PFSK-1 (cell line): ENCODE data around the gene SH3D21.

Source experiments
- FOXP2 ChIP-seq: optimal IDR thresholded peaks from 2 replicates; pipeline ENCODE3; 2011; ENCODE audit warnings: borderline replicate concordance, control low read depth, inconsistent platforms; ENCODE audit not compliant: insufficient read depth; ENCODE audit errors: extremely low read length, extremely low read depth
- POLR2AphosphoS5 ChIP-seq: IDR thresholded peaks from 2 replicates; pipeline ENCODE4 v1.6.1; 2012; ENCODE audit warnings: low read depth, mild to moderate bottlenecking, control low read depth, low read length, moderate library complexity
- SIN3A ChIP-seq: IDR thresholded peaks from 2 replicates; pipeline ENCODE4 v1.6.1; 2012; ENCODE audit warnings: mild to moderate bottlenecking, low read length, moderate library complexity, borderline replicate concordance; ENCODE audit not compliant: insufficient read depth
- TAF1 ChIP-seq: IDR thresholded peaks from 2 replicates; pipeline ENCODE4 v1.6.1; 2012; ENCODE audit warnings: low read length, control low read depth, borderline replicate concordance; ENCODE audit not compliant: insufficient read depth
- TF ChIP-seq, protein P1 (sequence below), 2 experiments: IDR thresholded peaks; 2 replicates each; pipeline versions ENCODE4 v1.6.1 to v1.8.0; 2011 to 2012; ENCODE audit warnings: low read depth in 2 of 2, low read length in 2 of 2, control low read depth in 1 of 2, inconsistent platforms in 1 of 2, mild to moderate bottlenecking in 1 of 2, moderate library complexity in 1 of 2; ENCODE audit not compliant: insufficient read depth in 1 of 2

The SH3D21 gene

DNA sequence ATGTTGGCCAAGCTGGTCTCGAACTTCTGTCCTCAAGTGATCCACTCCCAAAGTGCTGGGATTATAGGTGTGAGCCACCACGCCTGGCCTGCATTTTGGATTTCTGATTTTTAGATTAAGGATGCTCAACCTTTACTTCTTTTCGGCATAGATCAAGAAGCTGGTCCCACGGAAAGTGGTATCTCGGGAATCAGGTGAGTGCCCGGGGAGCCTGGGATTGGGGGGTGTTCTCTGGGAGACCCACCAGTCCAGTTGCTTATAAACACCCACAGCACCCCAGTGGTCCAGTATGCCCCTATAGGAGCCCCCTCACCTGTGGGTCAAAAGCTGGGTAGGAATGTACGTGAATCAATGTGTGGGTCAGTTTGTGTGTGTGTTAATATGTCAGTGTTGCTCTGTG is 3.2 kb downstream of the SH3D21 start:
- TF ChIP-seq SIN3A (no peak), TAF1 (no peak), FOXP2 (no peak), POLR2AphosphoS5 (no peak)
- TF ChIP-seq, protein P1, sequence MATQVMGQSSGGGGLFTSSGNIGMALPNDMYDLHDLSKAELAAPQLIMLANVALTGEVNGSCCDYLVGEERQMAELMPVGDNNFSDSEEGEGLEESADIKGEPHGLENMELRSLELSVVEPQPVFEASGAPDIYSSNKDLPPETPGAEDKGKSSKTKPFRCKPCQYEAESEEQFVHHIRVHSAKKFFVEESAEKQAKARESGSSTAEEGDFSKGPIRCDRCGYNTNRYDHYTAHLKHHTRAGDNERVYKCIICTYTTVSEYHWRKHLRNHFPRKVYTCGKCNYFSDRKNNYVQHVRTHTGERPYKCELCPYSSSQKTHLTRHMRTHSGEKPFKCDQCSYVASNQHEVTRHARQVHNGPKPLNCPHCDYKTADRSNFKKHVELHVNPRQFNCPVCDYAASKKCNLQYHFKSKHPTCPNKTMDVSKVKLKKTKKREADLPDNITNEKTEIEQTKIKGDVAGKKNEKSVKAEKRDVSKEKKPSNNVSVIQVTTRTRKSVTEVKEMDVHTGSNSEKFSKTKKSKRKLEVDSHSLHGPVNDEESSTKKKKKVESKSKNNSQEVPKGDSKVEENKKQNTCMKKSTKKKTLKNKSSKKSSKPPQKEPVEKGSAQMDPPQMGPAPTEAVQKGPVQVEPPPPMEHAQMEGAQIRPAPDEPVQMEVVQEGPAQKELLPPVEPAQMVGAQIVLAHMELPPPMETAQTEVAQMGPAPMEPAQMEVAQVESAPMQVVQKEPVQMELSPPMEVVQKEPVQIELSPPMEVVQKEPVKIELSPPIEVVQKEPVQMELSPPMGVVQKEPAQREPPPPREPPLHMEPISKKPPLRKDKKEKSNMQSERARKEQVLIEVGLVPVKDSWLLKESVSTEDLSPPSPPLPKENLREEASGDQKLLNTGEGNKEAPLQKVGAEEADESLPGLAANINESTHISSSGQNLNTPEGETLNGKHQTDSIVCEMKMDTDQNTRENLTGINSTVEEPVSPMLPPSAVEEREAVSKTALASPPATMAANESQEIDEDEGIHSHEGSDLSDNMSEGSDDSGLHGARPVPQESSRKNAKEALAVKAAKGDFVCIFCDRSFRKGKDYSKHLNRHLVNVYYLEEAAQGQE (IDR thresholded peaks at IDR 0.05; ENCODE audit: insufficient read depth in 1 of 2, low read depth in 2 of 2, low read length in 2 of 2): no peak

DNA sequence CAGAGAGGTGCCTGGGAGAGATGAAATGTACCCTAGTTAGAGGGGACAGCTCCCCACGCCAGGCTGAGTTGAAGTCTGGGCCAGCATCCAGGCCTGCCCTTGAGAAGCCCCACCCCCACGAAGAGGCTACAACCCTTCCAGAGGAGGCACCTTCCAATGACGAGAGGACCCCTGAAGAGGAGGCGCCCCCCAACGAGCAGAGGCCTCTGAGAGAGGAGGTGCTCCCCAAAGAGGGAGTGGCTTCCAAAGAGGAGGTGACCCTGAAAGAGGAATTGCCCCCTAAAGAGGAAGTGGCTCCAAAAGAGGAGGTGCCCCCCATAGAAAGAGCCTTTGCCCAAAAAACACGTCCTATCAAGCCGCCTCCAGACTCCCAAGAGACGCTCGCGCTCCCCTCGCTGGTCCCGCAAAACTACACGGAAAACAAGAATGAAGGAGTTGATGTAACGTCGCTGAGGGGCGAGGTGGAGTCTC is 14.2 kb downstream of the SH3D21 start:
- TF ChIP-seq POLR2AphosphoS5 (no peak), TAF1 (no peak), SIN3A (no peak), FOXP2 (no peak)
- TF ChIP-seq, protein P1 (IDR thresholded peaks at IDR 0.05; ENCODE audit: insufficient read depth in 1 of 2, low read depth in 2 of 2, low read length in 2 of 2): no peak

- TF ChIP-seq FOXP2 (no peak), SIN3A (no peak), TAF1 (no peak), POLR2AphosphoS5 (no peak)
- TF ChIP-seq, protein P1 (IDR thresholded peaks at IDR 0.05; ENCODE audit: insufficient read depth in 1 of 2, low read depth in 2 of 2, low read length in 2 of 2): no peak
Measured at GRCh38 chr1:36320767-36321118, 14.6 kb downstream of the SH3D21 start.

DNA sequence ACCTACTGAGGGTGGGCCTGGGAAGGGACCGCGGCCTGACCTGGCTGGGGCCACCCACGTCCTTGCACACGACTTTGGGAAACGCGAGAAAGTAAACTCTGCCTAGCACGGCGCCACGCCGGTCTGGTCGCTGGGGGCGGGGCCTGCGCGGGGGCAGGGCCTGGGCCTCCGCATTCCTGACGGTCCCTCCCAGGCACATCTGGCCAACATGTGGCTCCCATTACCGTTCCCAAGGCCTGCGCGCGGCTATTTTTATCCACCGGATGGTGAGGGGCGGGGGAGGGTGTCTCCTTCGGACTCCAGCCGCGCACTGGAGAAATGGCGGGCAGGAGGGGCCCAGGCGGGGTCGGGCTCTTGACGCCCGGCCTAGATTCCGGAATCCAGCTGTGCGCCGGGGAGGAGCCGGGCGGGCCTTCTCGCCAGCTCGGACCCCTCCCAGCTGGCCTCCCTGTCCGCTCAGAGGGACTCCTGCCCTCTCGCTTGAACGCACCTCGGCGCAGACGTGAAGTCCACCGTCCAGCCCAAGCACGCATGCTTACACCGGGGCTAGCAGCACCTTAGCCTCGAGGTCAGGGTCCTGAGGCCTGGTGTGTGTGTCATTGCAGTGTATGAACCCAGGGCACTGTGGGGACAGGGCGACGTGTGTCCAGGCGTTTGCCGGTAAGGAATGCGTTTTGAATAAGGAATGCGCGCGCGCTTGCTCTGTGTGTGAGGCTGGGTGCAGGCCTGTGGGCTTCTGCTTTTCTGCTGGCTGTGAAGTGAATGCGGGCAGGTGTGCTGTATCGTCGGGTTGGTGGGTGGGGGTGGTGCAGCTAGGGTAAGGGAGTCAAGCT is 15.2 kb downstream of the SH3D21 start:
- peak; percentile 56; the same call in 1 of the 2 replicates for TF ChIP-seq TAF1
- peak; percentile 76 for TF ChIP-seq POLR2AphosphoS5
- TF ChIP-seq, protein P1 (IDR thresholded peaks at IDR 0.05; ENCODE audit: insufficient read depth in 1 of 2, low read depth in 2 of 2, low read length in 2 of 2): peak in 1 of 2 experiments; percentile 69; a peak in 2 of 4 replicates
- peak; percentile 77; the same call in 1 of the 2 replicates for TF ChIP-seq SIN3A
- peak; percentile 93 for TF ChIP-seq FOXP2
